GM19395 (cell line): ENCODE measurements around the gene SLC25A30.
A peak's percentile ranks its signal among the peaks of the same experiment; 100 is the strongest.
"Not testable (repeated sequence)": the region's sequence is repeated elsewhere in the genome, so short reads cannot be mapped to it uniquely, and the experiment has no call there.

Experiments
- ATAC-seq: cut with Tn5 transposase; IDR thresholded peaks from one replicate; pipeline ENCODE4 v1.9.1; 2021; ENCODE audit warnings: mild to moderate bottlenecking, moderate library complexity; ENCODE audit not compliant: unreplicated experiment

The SLC25A30 gene

GRCh38 chr13:45369116-45369515, 49.1 kb downstream of the SLC25A30 start:
- no peak for ATAC-seq

- ATAC-seq = no peak
These were observed 49.6 kb downstream of the SLC25A30 start for GRCh38 chr13:45368571-45368970.

- no peak for ATAC-seq
These were observed 50.2 kb downstream of the SLC25A30 start for GRCh38 chr13:45368005-45368404.

- ATAC-seq = peak; percentile 93
These were observed 50.8 kb downstream of the SLC25A30 start for GRCh38 chr13:45367358-45367757.

GRCh38 chr13:45365558-45365885, 52.7 kb downstream of the SLC25A30 start:
- ATAC-seq = no peak

GRCh38 chr13:45364876-45365557, 53.2 kb downstream of the SLC25A30 start:
- ATAC-seq = no peak

GRCh38 chr13:45362939-45363338, 55.2 kb downstream of the SLC25A30 start:
- ATAC-seq = no peak

- ATAC-seq = no peak
These were observed 56.5 kb downstream of the SLC25A30 start for GRCh38 chr13:45361596-45362206.

GRCh38 chr13:45356966-45357672, 61.1 kb downstream of the SLC25A30 start:
- ATAC-seq = no peak

GRCh38 chr13:45353895-45354294, 64.3 kb downstream of the SLC25A30 start:
- peak; percentile 67 for ATAC-seq

GRCh38 chr13:45352031-45352430, 66.1 kb downstream of the SLC25A30 start:
- ATAC-seq = no peak

- ATAC-seq = no peak
These were observed 68.0 kb downstream of the SLC25A30 start for GRCh38 chr13:45350152-45350551.

- ATAC-seq = no peak
These were observed 68.7 kb downstream of the SLC25A30 start for GRCh38 chr13:45349438-45349837.

GRCh38 chr13:45344064-45344463, 74.1 kb downstream of the SLC25A30 start:
- not testable (repeated sequence) for ATAC-seq
